DLD1 (cell line): ENCODE results near the gene SELENON.

ENCODE experiments used
- in situ Hi-C: cut with HindIII; loops from 2 replicates; pipeline ENCODE4 v1.10.0; 2017; ENCODE audit warnings: low sequenced_read_pairs

Gene SELENON, protein sequence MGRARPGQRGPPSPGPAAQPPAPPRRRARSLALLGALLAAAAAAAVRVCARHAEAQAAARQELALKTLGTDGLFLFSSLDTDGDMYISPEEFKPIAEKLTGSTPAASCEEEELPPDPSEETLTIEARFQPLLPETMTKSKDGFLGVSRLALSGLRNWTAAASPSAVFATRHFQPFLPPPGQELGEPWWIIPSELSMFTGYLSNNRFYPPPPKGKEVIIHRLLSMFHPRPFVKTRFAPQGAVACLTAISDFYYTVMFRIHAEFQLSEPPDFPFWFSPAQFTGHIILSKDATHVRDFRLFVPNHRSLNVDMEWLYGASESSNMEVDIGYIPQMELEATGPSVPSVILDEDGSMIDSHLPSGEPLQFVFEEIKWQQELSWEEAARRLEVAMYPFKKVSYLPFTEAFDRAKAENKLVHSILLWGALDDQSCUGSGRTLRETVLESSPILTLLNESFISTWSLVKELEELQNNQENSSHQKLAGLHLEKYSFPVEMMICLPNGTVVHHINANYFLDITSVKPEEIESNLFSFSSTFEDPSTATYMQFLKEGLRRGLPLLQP

DNA sequence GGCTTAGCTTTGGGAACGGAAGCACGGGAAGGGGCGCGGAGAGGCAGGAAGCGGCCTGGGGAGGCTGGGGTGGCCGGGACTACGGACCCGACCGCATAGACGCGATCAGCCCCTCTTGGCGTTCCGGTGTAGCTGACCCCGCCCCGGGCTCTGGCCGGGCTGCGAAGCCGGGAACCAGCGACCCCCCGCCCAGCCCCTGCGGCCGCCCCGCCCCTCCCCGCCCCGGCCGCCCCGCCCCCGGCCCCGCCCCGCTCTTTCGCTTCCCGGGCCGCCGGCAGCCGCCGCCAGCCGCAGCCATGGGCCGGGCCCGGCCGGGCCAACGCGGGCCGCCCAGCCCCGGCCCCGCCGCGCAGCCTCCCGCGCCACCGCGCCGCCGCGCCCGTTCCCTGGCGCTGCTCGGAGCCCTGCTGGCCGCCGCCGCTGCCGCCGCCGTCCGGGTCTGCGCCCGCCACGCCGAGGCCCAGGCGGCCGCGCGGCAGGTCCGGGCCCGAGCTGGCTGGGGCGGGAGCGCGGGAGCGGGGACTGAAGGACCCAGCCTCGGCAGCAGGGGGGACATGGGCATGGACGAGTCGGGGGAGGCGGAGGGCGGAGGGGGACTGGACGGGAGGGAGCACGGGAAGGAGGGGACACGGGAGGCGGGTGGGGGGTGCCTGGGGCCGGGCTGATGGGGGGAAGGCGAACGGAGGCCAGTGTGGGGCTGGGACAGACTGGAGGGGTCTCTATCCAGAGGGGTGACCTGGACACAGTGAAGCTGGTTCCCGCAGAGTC lies at the start of gene SELENON:
TSS of gene SELENON (plus strand) at position 259 of the 768 bp plus-strand sequence. CDS start at position 297, 38 bp downstream.
- in situ Hi-C loops: loop anchor here (25.0 kb wide), 1 partner anchor 313 kb away; no protein-coding TSS in a partner anchor

DNA sequence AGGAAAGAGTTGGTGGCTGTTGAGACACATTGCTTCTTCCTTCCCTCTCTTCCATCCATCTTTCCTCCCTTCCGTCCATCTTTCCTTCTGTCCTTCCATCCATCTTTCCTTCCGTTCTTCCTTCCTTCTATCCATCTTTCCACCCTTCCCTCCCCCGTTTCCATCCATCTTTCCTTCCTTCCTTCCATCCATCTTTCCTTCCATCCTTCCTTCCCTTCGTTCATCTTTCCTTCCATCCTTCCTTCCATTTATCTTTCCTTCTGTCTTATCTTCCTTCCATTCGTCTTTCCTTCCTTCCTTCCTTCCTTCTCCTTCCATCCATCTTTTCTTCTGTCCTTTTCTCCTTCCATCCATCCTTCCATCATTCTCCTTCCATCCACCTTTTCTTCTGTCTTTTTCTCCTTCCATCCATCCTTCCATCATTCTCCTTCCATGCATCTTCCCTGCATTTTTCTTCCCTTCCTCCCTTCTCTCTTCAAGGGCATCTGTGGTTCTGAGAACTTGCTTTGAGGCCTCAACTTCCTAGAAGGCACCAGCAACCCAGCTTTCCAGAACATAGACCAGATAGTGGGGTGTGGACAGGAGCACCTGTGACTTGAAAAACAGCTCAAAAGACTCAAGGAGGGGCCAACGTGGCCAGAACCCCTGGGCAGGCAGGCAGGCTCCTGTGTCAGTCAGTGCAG lies 48.9 kb upstream of the SELENON start:
- in situ Hi-C loops: loop anchor here (5.0 kb wide), 1 partner anchor 36 kb away; no protein-coding TSS in a partner anchor

DNA sequence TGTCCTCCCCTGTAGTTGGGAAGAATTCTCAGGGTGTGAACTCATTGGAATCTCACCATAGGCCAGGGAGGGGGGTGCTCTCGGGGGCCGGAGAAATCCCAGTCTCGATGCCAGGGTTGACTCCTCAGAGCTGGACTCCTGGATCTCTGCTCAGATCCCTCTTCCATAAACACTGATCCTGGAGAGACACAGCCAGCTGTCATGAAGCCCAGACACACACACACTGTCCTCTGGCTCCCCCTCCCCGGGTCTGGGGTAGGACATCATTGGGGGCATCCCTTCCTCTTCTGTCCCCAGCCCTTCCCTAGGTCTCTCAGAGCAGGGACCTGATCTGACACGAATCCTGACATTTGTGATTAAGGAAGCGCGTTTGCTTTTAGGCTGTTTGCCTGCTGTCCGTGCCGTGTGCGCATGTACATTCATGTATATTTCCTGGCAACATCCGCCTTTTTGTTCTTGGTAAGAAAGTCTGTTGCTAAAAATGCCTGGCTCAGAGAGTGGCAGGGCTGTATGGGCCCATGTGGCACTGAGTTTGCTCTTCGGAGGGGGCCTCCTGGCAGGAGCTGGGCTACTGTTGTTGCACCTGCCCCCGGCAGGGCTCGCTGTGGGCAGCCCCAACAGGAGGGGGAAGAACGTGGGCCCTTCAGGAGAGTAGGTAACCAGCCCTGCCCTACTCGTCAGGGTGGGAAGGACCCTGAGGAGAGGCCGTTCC lies 45.4 kb upstream of the SELENON start:
- in situ Hi-C loops: loop anchor here (5.0 kb wide), 1 partner anchor 33 kb away; no protein-coding TSS in a partner anchor

DNA sequence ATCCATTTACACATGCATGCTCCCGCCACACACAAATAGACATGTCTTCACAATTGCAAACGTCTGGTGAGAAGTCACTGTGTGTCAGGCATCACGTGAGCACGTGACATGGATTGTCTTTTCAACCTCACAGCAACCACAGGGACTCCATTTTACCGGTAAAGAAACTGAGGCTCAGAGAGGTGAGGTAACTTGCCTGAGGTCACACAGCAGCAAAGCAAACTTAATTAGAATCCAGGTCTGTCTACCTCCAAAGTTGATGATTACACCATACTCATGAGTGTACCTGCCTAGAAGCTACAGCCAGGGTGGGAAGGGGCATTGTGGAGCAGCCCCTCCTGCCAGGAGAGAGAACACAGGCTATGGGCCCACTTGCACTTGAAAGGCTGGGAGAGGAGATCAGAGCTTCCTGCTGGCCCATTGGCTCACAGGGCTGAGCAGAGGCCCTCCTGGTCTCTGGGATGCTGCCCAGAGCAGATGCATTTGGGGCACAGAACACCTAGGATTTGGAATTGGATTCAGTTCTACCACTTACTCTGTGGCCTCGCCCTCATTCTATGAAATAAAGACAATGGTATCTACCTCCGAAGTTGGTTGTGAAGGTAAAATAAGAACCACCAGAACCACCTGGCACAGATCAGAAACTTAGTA lies 44.4 kb upstream of the SELENON start:
- in situ Hi-C loops: no loop called here

DNA sequence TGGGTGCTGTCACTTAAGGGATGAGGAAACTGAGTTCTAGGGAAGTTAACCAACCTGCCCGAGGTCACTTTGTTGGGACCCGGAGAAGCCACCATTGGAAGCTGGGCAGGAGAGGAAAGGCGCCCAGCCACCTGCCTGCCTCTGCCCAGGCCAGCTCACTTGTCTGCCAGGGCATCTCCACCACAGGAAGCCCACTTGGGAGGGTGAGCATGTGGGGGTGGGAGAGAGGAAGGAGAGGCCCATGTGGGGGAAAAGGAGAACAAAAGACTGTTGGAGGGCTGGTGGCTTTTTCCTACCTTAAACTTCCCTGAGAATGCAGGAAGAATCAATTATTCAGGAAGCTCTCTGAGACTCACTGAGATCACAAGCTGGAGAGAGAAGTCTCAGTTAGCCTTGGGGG lies 43.8 kb upstream of the SELENON start:
- in situ Hi-C loops: no loop called here

DNA sequence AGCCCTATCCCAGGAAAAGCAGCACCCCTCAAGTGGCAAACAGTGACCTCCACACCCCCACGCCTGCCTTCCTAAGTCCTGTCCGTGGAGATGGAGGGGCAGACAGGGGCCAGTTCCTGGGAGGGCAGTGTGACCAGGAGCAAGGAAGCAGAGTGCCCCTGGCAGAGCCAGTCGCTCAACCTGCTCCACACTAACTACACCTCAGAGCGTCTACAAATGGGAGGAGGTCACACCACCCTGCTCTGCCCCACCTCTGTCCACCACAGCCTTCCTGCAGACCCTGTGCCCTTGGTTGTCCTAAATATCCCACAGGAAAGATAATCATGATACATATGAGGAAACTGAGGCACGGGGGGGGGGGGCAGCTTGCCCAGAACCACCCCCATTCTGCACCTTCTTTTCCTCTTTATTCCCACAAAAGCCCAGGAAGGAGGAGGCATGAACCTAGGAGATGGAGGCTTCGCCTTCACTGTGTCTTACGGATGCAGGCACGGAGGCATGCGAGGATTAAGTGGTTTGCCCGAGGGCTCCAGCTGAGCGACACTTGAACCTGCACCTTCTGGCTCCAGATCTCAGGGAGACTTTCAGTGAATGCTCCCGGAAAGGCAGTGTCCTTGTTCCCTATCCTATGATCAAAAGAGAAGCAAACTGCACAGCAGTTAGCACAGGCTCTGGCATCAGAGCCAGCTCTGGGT lies 42.7 kb upstream of the SELENON start:
- in situ Hi-C loops: no loop called here

DNA sequence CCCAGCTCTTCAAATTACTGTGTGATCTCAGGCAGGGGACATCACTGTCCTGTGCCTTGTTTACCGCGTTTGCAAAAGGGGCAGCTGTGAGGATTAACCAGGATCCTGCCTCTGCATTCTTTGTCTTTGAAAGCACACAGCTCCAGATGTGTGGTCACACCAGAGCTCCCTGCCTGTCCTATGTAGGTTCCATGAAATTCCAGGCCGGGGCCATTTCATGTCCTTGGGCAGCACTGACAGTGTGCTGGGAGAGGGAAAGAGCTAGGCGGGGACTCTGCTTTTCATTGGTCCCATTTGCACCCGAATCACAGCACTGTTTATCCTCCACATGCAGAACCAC lies 42.2 kb upstream of the SELENON start:
- in situ Hi-C loops: no loop called here

DNA sequence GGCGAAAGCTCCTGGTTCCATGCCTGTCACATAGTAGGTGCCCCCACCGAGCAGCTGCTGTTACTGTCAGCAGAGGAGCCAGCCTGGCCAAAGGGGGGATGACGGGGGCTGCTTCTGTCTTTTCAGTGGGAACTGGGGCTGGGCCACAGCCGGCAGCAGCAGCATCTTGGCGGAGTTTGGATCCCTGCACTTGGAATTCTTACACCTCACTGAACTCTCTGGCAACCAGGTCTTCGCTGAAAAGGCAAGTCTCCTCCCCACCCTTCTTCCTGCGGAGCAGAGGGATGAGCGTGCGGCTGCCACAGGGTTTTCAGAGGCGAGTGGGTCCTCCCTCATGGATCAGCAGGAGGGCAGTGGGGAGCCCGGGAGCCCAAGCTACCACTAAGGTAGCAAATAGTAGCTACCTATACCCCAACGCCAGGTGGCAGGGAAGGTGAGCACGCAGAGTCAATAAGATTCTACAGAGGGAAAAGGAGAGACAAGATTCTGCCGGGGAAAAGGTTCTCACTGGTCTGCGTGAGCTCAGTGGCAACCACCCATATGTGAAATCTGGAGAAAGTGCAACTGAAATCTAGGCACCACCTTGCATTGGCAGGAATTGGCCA lies 41.4 kb upstream of the SELENON start:
- in situ Hi-C loops: no loop called here

DNA sequence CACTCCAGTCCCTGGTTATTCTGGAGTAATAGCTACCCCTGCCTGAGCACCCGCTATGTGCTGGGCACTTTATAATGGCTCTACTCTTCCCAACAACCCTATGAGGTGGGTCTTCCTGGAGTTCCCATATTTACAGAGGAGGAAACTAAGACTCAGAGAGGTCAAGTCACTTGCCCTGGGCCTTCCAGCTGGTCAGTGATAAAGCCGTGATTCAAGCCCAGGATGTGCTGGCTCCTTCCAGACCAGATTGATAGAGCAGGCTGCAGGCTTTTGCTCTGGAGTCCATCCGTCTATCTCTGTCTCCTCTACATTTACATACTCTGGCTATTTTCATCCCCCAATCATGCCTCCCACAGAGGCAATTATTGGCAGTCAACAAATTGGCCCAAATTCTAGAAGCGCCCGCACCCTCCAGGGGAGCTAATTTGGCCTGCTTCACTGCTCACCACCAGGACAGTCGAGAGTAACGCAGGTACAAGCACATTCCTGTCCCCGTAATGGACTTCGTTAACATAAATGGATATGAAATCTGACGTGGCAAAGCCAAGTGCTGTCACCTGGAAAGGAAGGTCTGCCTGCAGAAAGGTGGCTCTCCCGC lies 39.8 kb upstream of the SELENON start:
- in situ Hi-C loops: no loop called here

DNA sequence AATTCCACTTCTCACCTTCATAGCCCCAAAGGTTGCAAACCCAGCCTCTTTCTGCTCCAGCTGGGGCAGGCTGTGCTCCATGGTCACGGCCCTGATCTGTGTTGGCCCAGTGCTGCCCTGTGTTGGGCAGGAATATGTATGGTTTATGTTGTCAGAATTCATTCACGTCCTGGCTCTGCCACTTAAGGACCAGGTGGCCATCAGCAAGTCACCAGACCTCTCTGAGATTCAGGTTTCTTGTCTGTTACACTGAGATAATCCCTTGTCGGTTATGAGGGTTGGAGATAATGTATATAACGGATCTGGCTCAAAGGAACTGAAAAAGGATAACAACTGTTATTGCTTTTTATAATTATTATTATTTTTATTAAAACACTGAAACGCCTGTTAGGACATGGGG lies 39.1 kb upstream of the SELENON start:
- in situ Hi-C loops: no loop called here

DNA sequence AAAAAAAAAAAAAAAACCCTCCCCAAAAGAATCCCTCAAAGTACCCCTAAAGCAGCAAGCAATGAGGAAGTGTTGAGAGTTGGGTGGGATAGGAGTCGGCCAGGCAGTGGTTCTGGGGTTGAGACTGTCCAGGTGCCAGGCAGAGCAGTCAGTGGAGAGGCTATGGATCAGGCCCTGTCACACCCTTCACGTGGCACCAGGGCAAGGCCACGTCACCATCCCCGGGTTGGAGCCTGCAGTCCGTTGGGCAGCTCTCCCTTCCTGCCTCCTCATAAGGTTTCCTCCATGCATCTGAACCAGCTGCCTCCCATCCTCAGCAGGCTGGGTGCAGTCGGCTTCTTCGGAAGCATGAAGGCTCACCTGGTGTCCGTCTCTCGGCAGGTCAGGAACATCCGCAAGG lies 36.5 kb upstream of the SELENON start:
- in situ Hi-C loops: no loop called here

DNA sequence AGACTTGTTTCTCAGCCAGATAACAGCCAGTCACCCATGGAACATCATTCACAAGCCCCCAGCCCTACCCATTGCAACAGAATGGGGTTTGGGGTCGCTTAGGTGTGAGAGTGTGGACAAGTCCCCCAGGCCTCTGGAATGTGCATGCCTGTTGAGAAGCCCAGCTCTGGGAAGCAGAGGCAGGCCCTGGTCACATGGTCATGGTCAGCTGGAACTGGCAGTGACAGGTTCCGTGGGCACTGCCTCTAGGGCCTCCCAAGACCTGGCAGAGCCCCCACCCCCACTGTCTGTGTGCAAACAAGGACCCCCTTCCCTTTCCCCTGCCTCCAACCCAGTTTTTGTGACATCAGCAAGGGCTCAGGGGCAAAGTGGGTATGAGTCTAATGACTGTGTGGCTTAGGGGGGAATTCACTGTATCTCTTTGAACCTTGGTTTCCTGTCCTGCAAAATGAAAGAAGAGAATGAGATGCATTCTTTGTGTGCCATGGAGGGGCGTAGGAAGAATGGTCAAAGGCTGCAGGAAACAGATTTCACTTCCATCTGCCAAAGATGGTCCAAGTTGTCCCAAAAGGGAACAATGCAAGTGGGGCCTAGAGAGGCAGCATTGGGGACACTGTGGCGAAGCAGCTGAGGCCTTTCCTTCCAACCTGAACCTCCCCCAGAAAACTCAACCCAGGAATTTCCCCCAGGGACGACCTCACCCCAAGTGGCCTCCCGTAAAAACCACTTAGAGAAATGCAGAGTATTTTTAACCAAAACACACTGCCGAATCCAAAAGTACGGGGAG lies 34.7 kb upstream of the SELENON start:
- in situ Hi-C loops: no loop called here

DNA sequence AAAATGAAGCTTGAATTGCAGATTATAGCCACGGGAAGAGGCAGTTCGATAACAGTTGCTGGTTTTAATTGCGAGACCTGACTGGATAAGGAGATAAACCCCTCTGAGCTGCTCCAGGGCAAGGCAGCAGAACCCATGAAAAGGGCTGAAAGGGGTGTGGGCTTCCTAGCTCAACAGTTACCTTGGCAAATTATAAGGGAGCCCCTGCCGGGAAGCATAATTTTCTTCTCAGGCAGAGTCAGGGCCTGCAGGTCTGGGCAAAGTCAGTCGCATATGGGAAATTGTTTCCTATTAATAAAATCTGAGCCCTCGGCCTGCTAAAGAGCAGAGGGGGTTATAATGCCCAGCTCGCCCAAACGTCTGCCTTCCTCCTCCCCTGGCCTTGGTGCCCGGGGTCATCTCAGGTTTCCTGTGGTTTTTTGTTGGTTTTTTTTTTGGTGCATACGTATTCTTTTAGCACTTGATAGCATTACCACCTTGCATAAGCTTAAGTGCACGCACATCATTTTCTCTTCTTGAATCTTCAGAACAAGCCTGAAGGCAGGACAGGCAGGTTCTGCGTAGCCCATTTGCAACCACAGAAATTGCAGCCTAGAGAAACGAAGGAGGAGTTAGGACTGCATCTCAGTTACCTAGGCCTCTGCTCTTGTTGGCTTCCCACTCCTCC lies 33.9 kb upstream of the SELENON start:
- in situ Hi-C loops: no loop called here

DNA sequence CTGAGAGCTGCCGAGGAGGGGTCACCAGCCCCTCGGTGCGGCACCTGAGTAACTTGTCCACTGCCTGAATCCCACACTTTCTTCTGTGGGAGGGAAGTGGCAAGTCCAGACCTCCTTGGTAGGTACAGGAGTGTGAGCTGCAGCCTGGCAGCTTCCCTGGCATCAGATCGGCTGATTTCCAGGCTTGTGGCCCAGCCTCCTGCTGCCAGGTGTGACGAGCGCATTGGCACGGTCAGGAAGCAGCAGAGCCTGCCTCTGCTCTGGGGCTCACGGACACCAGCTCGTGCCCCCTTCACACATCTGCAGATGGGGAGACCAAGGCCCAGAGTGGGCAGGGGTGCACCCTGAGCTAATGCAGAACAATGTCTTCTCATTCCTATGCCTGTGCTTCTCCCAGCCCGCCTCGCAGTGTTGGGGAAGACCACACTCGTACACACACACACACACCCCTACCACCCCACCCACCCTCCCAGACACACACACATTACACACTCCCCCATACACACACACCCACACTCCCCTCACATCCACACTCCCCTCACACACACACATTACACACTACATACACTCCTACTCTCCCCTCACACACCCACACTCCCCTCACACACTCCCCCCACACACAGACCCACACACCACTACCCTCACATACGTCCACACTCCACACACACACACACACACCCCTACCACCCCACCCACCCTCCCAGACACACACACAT lies 33.1 kb upstream of the SELENON start:
- in situ Hi-C loops: no loop called here

DNA sequence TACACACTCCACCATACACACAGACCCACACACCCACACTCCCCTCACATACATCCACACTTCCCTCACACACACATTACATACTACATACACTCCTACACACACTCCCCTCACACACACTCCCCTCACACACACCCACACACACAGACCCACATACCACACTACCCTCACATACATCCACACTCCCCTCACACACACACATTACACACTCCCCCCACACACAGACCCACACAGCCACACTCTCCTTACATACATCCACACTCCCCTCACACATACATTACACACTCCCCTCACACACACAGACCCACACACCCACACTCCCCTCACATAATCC lies 32.6 kb upstream of the SELENON start:
- in situ Hi-C loops: no loop called here

DNA sequence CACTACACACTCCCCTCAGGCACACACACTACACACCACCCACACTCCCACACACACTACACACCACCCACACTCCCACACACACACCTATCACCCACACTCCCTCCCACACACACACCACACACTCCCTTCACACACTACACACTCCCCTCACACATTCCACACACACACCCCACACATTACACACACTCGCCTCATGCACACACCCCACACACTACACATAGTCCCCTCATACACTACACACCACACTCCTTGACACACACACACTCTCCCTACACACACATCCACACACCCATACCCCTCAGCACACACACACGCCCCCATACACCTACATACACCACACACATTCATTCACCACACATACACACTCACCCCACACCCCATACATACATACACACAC lies 31.0 kb upstream of the SELENON start:
- in situ Hi-C loops: no loop called here
